Skin epidermis (tissue), 12 donors: ENCODE measurements around the gene ANXA6.
"Not testable (repeated sequence)": the region's sequence is repeated elsewhere in the genome, so short reads cannot be mapped to it uniquely, and the experiment has no call there.

ENCODE experiments used
- H3K27ac ChIP-seq, 21 experiments: fragments of 200-600 bp; sonication (generic) in 11 of 21; one replicate each; pipeline ENCODE4 v1.5.0; 2020; ENCODE audit warnings: mild to moderate bottlenecking in 3 of 21, inconsistent platforms in 2 of 21, moderate library complexity in 2 of 21
- H3K4me3 ChIP-seq, 7 experiments: fragments of 200-600 bp; sonication (generic) in 2 of 7; one replicate each; pipeline ENCODE4 v1.5.0; 2020; ENCODE audit warnings: inconsistent platforms in 2 of 7, mild to moderate bottlenecking in 2 of 7, moderate library complexity in 1 of 7

ANXA6 gene

DNA sequence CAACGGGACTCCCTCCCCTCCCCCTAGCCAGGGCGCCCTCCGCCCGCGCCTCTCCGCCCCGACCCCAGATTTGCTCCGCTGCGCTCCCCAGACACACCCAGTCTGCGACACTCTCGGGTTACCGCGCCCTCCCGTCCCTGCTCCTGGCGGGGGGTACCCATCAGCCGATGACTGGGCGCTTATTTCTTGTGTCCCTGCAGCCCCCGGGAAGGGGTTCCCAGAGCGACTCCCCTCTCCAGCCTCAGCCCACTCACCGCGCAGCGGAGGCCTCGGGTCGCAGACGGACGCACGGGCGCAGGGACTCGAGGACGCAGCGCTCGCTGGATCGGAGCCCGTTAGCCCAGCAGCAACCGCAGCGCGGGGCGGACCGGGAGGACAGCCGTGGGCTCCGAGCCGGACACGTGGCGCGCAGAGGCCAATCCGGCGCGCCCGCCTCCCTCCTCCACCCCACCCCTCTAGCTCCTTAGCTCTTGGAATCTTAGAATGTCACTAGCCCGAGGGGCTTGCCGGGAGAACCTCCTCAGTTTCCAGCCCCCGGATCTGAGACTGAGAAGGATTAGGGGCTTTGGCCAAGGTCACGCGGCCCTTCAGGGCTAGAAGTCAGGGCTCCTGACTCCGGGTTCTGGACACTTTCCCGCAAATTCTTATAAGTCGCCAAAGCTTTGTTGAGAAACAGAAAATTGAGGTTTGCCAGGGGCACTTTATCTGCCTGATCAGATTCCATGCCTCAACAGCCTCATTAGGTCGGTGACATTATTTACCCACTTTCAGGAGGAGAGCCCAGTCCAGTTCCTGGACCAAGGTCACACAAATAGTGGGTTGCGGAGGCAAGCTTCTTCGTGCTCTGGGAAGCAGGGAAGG, at the start of gene ANXA6:
Gene ANXA6, minus strand, starts transcription at position 354 of the 861 bp plus-strand sequence. CDS start 9,878 bp downstream, outside the sequence.
- Histone ChIP-seq H3K4me3 (peak within 1 kb of the TSS; percentile 49 to 86 (median 70)), H3K27ac (peak within 1 kb of the TSS; percentile 23 to 99 (median 90))

- H3K27ac ChIP-seq = no peak overlapping the region
These were observed 47.8 kb upstream of the ANXA6 start for GRCh38 chr5:151205411-151205810.

DNA sequence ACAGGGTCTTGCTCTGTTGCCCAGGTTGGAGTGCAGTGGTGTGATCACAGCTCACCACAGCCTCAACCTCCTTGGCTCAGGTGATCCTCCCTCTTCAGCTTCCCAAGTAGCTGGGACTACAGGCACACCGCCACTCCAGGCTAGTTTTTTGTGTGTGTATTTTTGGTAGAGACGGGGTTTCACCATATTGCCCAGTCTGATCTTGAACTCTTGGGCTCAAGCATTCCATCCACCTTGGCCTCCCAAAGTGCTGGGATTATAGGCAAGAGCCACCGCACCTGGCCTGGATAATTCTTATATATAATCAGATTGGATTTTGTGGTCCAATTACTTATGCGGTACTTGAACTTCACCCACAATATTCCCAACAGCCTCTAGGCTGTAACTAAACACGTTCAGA, 46.5 kb upstream of the ANXA6 start:
- Histone ChIP-seq H3K4me3 (no peak overlapping the region), H3K27ac (no peak overlapping the region)

More at GRCh38 chr5:151205411-151205810, 47.8 kb upstream of the ANXA6 start:
- no peak overlapping the region for H3K4me3 ChIP-seq

DNA sequence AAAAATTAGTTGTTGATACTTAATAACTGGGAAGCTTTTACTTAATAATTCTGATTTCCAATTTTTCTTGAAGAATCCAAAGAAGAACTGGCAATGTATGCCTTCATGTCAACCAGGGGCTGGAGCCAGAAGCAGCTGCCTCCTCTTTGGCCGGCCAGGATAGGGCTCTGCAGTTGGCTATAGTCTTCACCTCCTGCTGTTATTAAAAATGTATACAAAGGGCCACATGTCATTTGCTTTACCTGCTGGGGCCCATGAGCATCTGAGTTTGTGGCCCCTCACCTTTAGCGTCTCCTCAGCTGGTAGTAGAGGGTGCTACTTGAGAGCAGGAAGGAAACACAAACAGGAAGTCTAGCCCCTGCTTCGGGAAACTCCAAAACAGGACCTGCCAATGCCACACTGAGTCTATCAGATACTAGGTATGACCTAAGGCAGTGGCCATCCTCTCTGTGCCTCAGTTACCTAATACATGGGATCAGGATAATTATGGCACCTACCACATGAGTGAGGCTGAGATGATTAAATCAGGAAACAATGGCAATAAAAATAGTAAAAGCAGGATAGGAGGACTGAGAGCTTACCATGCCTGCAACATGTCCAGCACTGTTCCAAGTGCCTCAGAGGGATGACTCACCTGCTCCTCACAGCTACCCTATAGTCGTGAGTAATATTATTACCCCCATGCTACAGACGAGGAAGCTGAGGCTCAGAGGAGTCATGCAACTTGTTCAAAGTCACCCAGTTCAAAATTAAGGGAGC, 45.0 kb upstream of the ANXA6 start:
- H3K4me3 ChIP-seq = no peak overlapping the region
- peak overlapping the region in 4 of 21 experiments; percentile 17 to 42 (median 32) for H3K27ac ChIP-seq

GRCh38 chr5:151200913-151201595, 43.5 kb upstream of the ANXA6 start:
- Histone ChIP-seq H3K27ac (no peak overlapping the region), H3K4me3 (no peak overlapping the region)

GRCh38 chr5:151199581-151200185, 42.1 kb upstream of the ANXA6 start:
- no peak overlapping the region for H3K27ac ChIP-seq

DNA sequence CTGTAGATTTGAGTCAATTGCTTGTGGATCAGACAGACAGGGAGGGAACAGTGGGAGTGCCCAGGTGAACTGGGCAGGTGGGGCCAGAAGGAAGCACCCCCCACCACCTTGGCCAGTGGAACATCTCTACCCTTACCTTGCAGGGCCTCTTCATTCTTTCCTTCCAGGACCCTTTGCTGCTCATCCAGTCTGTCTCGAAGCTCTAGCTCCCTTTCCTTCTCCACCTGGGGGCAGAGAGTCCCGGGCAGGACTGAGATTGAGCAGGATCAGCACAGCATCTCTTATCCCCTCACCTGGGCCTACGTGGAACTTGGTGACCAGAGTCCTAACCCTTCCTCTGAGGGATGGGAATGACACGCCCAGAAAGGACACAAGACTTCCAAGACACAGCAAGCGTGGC, 41.3 kb upstream of the ANXA6 start:
- no peak overlapping the region for H3K27ac ChIP-seq
- no peak overlapping the region for H3K4me3 ChIP-seq

More at GRCh38 chr5:151199581-151200185, 42.1 kb upstream of the ANXA6 start:
- H3K4me3 ChIP-seq = no peak overlapping the region

- H3K4me3 ChIP-seq = not testable (repeated sequence)
- H3K27ac ChIP-seq = peak overlapping the region in 1 of 21 experiments; percentile 60
These were observed 39.7 kb upstream of the ANXA6 start for GRCh38 chr5:151197291-151197600.

DNA sequence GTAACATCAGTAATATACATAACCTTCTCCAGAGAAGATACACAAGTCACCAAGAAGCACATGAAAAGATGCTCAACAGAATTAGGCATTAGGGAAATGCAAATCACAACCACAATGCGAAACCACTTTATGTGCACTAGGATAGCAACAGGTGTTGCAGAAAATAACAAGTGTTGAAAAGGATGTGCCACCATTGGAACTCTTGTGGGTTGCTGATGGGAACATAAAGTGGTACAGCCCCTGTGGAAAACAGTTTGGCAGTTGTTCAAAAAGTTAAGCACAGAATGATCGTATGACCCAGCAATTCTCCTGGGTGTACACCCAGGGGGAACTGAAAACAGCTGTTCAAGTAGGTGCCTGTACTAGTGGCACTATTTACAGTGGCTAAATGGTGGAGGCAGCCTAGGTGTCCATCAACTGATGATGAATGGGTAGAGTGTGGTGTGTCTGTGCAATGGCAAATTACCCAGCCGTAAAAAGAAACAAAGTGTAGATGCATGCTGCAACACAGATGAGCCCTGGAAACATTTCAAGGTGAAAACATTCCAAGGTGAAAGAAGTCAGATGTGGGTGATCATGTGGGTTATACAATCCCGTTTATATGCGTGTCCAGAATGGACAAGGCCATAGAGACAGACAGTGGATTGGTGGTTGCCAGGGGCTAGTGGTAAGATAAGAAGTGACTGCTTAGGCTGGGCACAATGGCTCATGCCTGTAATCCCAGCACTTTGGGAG, 39.1 kb upstream of the ANXA6 start:
- Histone ChIP-seq H3K27ac (peak overlapping the region in 2 of 21 experiments; percentile 9 to 60), H3K4me3 (no peak overlapping the region)

DNA sequence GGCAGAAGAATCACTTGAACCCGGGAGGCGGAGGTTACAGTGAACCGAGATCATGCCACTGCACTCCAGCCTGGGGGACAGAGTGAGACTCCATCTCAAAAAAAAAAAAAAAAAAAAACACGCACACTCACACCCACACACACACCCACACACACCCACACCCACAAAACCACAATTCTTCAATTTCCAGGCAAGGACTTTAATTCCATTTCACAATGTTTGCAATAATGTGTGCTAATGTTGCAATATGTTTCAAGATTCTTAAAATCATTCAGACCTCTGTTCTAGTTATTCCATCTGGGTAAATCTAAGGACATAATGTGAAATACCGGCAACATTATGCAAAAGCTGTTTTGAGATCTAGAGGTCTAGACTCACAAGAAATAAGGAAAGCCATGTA, 38.0 kb upstream of the ANXA6 start:
- H3K4me3 ChIP-seq = no peak overlapping the region
- H3K27ac ChIP-seq = no peak overlapping the region

GRCh38 chr5:151192626-151193025, 35.0 kb upstream of the ANXA6 start:
- no peak overlapping the region for H3K27ac ChIP-seq
- H3K4me3 ChIP-seq = no peak overlapping the region

- Histone ChIP-seq H3K4me3 (no peak overlapping the region), H3K27ac (no peak overlapping the region)
These were observed 34.1 kb upstream of the ANXA6 start for GRCh38 chr5:151191661-151192060.

- H3K4me3 ChIP-seq = no peak overlapping the region
- H3K27ac ChIP-seq = no peak overlapping the region
These were observed 31.6 kb upstream of the ANXA6 start for GRCh38 chr5:151189151-151189550.

GRCh38 chr5:151186538-151186937, 29.0 kb upstream of the ANXA6 start:
- no peak overlapping the region for H3K4me3 ChIP-seq
- H3K27ac ChIP-seq = no peak overlapping the region

DNA sequence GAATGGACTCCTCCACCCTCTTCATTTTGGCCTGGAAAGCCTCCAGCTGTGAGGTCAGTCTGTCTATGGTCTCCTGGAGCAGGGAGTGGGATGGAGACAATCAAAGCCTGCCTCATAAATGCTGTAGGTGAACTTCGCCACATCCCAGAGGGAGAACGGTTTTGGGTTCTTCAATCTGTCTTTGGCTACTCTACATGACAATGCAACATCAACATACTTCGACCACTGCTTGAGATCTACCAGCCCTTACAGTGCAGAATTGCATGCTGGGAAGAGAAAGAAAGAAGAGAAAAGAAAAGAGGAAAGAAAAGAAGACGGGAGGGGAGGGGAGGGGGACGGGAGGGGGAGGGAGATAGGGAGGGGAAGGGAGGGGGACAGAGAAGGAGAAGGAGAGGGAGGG, 28.5 kb upstream of the ANXA6 start:
- H3K27ac ChIP-seq = no peak overlapping the region
- H3K4me3 ChIP-seq = no peak overlapping the region

DNA sequence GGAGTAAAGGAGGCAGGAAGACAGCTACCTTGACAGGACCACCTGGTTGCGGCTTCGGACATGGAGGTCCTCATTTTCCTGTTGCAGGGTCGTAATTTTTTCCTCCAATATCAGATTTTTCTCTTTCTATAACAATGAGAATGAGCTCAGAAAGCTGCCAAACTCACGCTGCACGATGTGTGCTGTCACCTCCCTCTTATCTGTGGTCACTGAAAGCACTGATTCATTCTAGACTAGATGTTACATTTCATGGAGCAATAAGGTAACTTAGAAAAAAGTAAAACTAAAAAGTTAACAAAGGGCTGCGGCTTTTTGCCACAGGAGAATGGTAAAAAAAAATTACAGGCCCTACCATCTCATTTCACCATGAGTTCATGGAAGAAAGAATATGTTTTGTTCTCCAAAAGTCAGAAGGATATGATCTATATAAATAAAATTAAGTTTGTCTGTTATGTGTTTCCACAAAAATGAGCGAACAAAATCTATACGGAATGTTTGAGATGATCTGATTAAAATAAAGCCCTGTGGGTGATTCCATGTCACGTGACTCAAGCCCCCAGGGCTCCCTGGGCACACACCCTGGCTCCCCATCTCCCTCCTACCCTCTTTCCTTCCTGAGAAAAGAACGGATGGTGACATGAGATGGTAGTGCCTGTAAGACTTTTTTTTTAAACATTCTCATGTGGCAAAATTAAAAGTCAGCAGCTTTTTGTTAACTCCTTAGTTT, 26.9 kb upstream of the ANXA6 start:
- H3K27ac ChIP-seq = no peak overlapping the region

GRCh38 chr5:151183456-151184245, 26.1 kb upstream of the ANXA6 start:
- no peak overlapping the region for H3K27ac ChIP-seq
- no peak overlapping the region for H3K4me3 ChIP-seq

More for the DNA sequence above, 26.9 kb upstream of the ANXA6 start:
- H3K4me3 ChIP-seq = no peak overlapping the region

DNA sequence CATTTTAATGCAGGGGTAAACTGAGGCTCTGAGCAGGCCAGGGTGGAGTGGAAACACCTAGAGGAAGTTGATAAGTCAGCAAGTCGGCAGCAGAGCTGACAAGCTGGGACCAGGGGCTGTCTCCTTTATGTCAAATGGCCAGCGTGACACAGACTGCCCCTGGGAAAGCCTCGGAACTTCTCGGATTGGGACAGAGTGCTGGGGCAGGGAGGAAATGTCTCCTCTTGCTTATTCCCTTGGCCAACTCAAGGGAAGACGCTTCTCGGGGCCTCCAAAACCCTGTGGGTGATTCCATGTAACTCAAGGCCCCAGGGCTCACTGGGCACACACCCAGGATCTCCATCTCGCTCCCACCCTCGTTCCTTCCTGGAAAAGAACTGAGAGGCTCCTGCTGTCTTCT, 25.4 kb upstream of the ANXA6 start:
- Histone ChIP-seq H3K27ac (no peak overlapping the region), H3K4me3 (no peak overlapping the region)
